GM12878 (cell line): Measurements from ENCODE around the gene MEGF11. TPM values are rescaled to one million over a fixed set of nuclear protein-coding genes. Genes with fewer than 3 reads are reported as not detected.

Experiments used
- ATAC-seq: fragments of 200-7000 bp; cut with Tn5 transposase; 3 replicates; pipeline ENCODE4 v1.9.1; 2020; ENCODE audit warnings: mild to moderate bottlenecking, moderate library complexity
- BruUV-seq: library from RNA; stranded (reverse); fragments of 400-500 nt; replicated peaks from 2 replicates; lab custom pipeline; 2021; lab: Mats Ljungman, UMichigan
- CTCF ChIA-PET: fragments of 300-600 bp; sonication (Branson Sonifier 250); formaldehyde crosslinking; extraction: SDS; loops from one replicate; lab custom pipeline; 2021; ENCODE audit warnings: inconsistent platforms; lab: Yijun Ruan, JAX
- POLR2A ChIA-PET: fragments of 350-600 bp; formaldehyde crosslinking; extraction: SDS; loops from one replicate; lab custom pipeline; 2021; ENCODE audit warnings: inconsistent platforms; lab: Charles Lee
- RAD21 ChIA-PET: fragments of 300-600 bp; sonication (Branson Sonifier 250); formaldehyde crosslinking; loops from one replicate; lab custom pipeline; 2023; ENCODE audit warnings: antibody characterized with exemption; ENCODE audit not compliant: unreplicated experiment; lab: Charles Lee
- SMC1A ChIA-PET: fragments of 300-600 bp; sonication (Branson Sonifier 250); formaldehyde crosslinking; loops from one replicate; lab custom pipeline; 2023; ENCODE audit not compliant: unreplicated experiment, uncharacterized antibody; lab: Charles Lee
- DNase-seq: peaks from one replicate; pipeline ENCODE4 v3.0.0-alpha.2; 2011; ENCODE audit warnings: low read depth, low spot score
- FAIRE-seq: peaks from 3 replicates; lab custom pipeline; 2011; peaks lifted over from hg19 to GRCh38; lab: Jason Lieb, UNC
- H2AFZ ChIP-seq: 2 replicates; pipeline ENCODE4 v1.6.0; 2011; ENCODE audit warnings: low read depth, low read length, control low read depth; ENCODE audit not compliant: control insufficient read depth
- H3K27ac ChIP-seq: 2 replicates; pipeline ENCODE4 v1.5.1; 2011; ENCODE audit warnings: control low read depth; ENCODE audit not compliant: control insufficient read depth, insufficient read depth
- H3K27me3 ChIP-seq, 2 experiments: replicated peaks in 1 of 2; 2 replicates each; pipeline versions ENCODE4 v1.6.0 to v1.6.1; 2011; ENCODE audit warnings: low read length in 1 of 2; ENCODE audit not compliant: control insufficient read depth in 2 of 2, insufficient read depth in 2 of 2
- H3K36me3 ChIP-seq, 2 experiments: 2 replicates each; pipeline ENCODE4 v1.5.1; 2011; ENCODE audit warnings: low read length in 1 of 2; ENCODE audit not compliant: control insufficient read depth in 2 of 2, insufficient read depth in 2 of 2
- H3K4me1 ChIP-seq: 2 replicates; pipeline ENCODE4 v1.6.1; 2011; ENCODE audit warnings: mild to moderate bottlenecking, low read length, moderate library complexity, mixed read lengths; ENCODE audit not compliant: control insufficient read depth, insufficient read depth
- H3K4me2 ChIP-seq: 2 replicates; pipeline ENCODE4 v1.6.0; 2011; ENCODE audit warnings: control low read depth; ENCODE audit not compliant: control insufficient read depth, insufficient read depth
- H3K4me3 ChIP-seq: fragments of 200-600 bp; sonication (generic); 2 replicates; pipeline ENCODE4 v1.5.1; 2016
- H3K79me2 ChIP-seq: 2 replicates; pipeline ENCODE4 v1.6.0; 2011; ENCODE audit warnings: low read length; ENCODE audit not compliant: control insufficient read depth, insufficient read depth
- H3K9ac ChIP-seq: 2 replicates; pipeline ENCODE4 v1.8.0; 2011; ENCODE audit warnings: low read length, control low read depth, mixed read lengths; ENCODE audit not compliant: control insufficient read depth, insufficient read depth
- H3K9me3 ChIP-seq: replicated peaks from 3 replicates; pipeline ENCODE4 v1.5.1; 2011; ENCODE audit warnings: mild to moderate bottlenecking, low read length; ENCODE audit not compliant: control insufficient read depth, insufficient read depth
- H4K20me1 ChIP-seq: 2 replicates; pipeline ENCODE4 v1.6.0; 2011; ENCODE audit not compliant: control insufficient read depth, insufficient read depth
- CBFB ChIP-seq: IDR thresholded peaks from 2 replicates; pipeline ENCODE4 v1.6.1; 2016; ENCODE audit warnings: antibody characterized with exemption, low read depth
- CEBPZ ChIP-seq: fragments of 150-350 bp; IDR thresholded peaks from 2 replicates; pipeline ENCODE4 v1.6.1; 2016; ENCODE audit warnings: low read depth, low read length
- CHD4 ChIP-seq: fragments of 200-600 bp; sonication (generic); IDR thresholded peaks from 2 replicates; pipeline ENCODE4 v1.6.1; 2016; ENCODE audit warnings: mild to moderate bottlenecking
- CREB1 ChIP-seq: IDR thresholded peaks from 2 replicates; pipeline ENCODE4 v1.6.1; 2012; ENCODE audit warnings: low read depth, mild to moderate bottlenecking, inconsistent platforms
- CREM ChIP-seq: IDR thresholded peaks from 2 replicates; pipeline ENCODE4 v1.6.1; 2014; ENCODE audit warnings: antibody characterized with exemption, low read depth
- ETV6 ChIP-seq, 2 experiments: fragments of 450-650 bp in 1 of 2; IDR thresholded peaks in 1 of 2; conservative IDR thresholded peaks in 1 of 2; 2 replicates each; pipeline ENCODE4 v1.6.1; 2014; ENCODE audit warnings: antibody characterized with exemption in 1 of 2, borderline replicate concordance in 1 of 2, low read depth in 1 of 2, mild to moderate bottlenecking in 1 of 2, moderate library complexity in 1 of 2
- PBX3 ChIP-seq: IDR thresholded peaks from 2 replicates; pipeline ENCODE4 v1.6.1; 2011; ENCODE audit warnings: mild to moderate bottlenecking, low read depth, low read length, moderate library complexity; ENCODE audit not compliant: insufficient replicate concordance
- RFX5 ChIP-seq: IDR thresholded peaks from 2 replicates; pipeline ENCODE4 v1.6.1; 2011; ENCODE audit warnings: low read depth, low read length, improper control_type of control experiment
- ZBTB11 ChIP-seq: fragments of 450-650 bp; formaldehyde crosslinking; IDR thresholded peaks from 2 replicates; pipeline ENCODE4 v1.5.0; 2022; ENCODE audit warnings: mild to moderate bottlenecking, missing genetic modification characterization
- ZNF217 ChIP-seq: fragments of 450-650 bp; IDR thresholded peaks from 2 replicates; pipeline ENCODE4 v1.6.1; 2017; ENCODE audit warnings: antibody characterized with exemption, mild to moderate bottlenecking
- WGBS: methylation state at CpG from one replicate; pipeline ENCODE4 v1.1.6; 2016; ENCODE audit warnings: low lambda C conversion rate; ENCODE audit not compliant: insufficient replicate concordance, insufficient coverage; ENCODE audit errors: missing lambda C conversion rate; 5-methylcytosine and 5-hydroxymethylcytosine counted together
- in situ Hi-C: fragments of 300-500 bp; cut with MboI; formaldehyde crosslinking; loops from 9 replicates; pipeline ENCODE4 v1.14.3; 2018; ENCODE audit warnings: mixed read lengths
- intact Hi-C: fragments of 100-400 bp; cut with micrococcal nuclease; formaldehyde crosslinking; loops from one replicate; pipeline ENCODE4 v1.14.2; 2022; ENCODE audit not compliant: unreplicated experiment
- polyA plus RNA-seq, 11 experiments: library from polyadenylated mRNA; depleted of rRNA in 4 of 11; unstranded in 6 of 11; stranded (reverse) in 5 of 11; fragments of >200 nt; fragmentation: Nextera tagmentation in 4 of 11; fragmentation: Illumina TruSeq in 1 of 11; extraction: Ambion mirVana in 4 of 11; extraction: Trizol in 1 of 11; gene quantifications; 1 replicate in 1 of 11; 2 replicates in 10 of 11; pipeline versions ENCODE4 v1.2.1 to v1.2.3, GENCODE V29; 2011 to 2016; ENCODE audit warnings: inconsistent platforms in 2 of 11, missing spikeins in 2 of 11, low read depth in 1 of 11
- total RNA-seq, 4 experiments: library from RNA; depleted of rRNA in 3 of 4; stranded (reverse); fragments of >200 nt in 3 of 4; fragmentation: Illumina TruSeq in 1 of 4; extraction: Trizol in 1 of 4; gene quantifications; 2 replicates each; pipeline versions ENCODE4 v1.2.1 to v1.2.3, GENCODE V29; 2013 to 2021
- TF ChIP-seq, protein P1 (sequence below): fragments of 450-650 bp; IDR thresholded peaks from 2 replicates; pipeline ENCODE4 v1.6.1; 2018; ENCODE audit warnings: mild to moderate bottlenecking, low read depth, moderate library complexity; ENCODE audit not compliant: partially characterized antibody

Gene MEGF11
- total and polyA plus RNA-seq, 10 of the 15 experiments (the other 5 are each of a cell fraction or from before 2014, with no cell fraction given) = 0.03 to 1.7 (median 0.49) TPM

GRCh38 chr15:66170042-66170441 is 83.5 kb downstream of the MEGF11 start:
- H4K20me1 ChIP-seq = no peaks in the 10 kb centered on the region
- no peak overlapping the region for H2AFZ ChIP-seq
- no peaks in the 10 kb centered on the region for H3K79me2 ChIP-seq
- FAIRE-seq = no peak
- SMC1A ChIA-PET = interaction anchor here (0.6 to 1.7 kb wide), 4 partner anchors 9 to 18 kb away, joined by 3 to 4 read pairs (median 4); no protein-coding TSS in a partner anchor
- CTCF ChIA-PET = interaction anchor here (1.4 kb wide), 3 partner anchors 11 to 559 kb away, joined by 3 to 5 read pairs (median 4); partner anchors contain the start of gene INTS14
- H3K4me3 ChIP-seq = no peak overlapping the region
- H3K9ac ChIP-seq = no peak overlapping the region
- peaks cover 8% of the 10 kb centered on the region for H3K4me1 ChIP-seq
- no peaks in the 10 kb centered on the region for H3K36me3 ChIP-seq
- H3K4me2 ChIP-seq = no peak overlapping the region
- 45% methylated on average over 4 of the region's 4 CpGs for WGBS
- in situ Hi-C loops = no loop called here
- BruUV-seq = no TSS peak
- H3K9me3 ChIP-seq = no peaks in the 10 kb centered on the region
- H3K27me3 ChIP-seq = 0 out of 4 replicates have a peak, but pooled peaks cover 0 to 1% of the 10 kb centered on the region in 2 experiments
- POLR2A ChIA-PET = interaction anchor here (1.0 kb wide), 1 partner anchor 883 kb away, joined by 3 read pairs; the partner anchor contains the start of gene PARP16
- no peak for ATAC-seq
- no peak overlapping the region for H3K27ac ChIP-seq
- intact Hi-C loops = no loop called here
- DNase-seq = no peak
- RAD21 ChIA-PET = interaction anchor here (1.5 kb wide), 1 partner anchor 8 kb away, joined by 3 read pairs; no protein-coding TSS in a partner anchor
- TF ChIP-seq CHD4 (no peak), CEBPZ (no peak), CREM (no peak), CREB1 (no peak), RFX5 (no peak), CBFB (no peak), PBX3 (no peak), ETV6 (conservative IDR thresholded peaks at IDR 0.05 in 1 of 2, IDR thresholded peaks at IDR 0.05 in 1 of 2; ENCODE audit: borderline replicate concordance in 1 of 2, low read depth in 1 of 2) (no peak), ZBTB11 (no peak), ZNF217 (no peak)
- TF ChIP-seq, protein P1, sequence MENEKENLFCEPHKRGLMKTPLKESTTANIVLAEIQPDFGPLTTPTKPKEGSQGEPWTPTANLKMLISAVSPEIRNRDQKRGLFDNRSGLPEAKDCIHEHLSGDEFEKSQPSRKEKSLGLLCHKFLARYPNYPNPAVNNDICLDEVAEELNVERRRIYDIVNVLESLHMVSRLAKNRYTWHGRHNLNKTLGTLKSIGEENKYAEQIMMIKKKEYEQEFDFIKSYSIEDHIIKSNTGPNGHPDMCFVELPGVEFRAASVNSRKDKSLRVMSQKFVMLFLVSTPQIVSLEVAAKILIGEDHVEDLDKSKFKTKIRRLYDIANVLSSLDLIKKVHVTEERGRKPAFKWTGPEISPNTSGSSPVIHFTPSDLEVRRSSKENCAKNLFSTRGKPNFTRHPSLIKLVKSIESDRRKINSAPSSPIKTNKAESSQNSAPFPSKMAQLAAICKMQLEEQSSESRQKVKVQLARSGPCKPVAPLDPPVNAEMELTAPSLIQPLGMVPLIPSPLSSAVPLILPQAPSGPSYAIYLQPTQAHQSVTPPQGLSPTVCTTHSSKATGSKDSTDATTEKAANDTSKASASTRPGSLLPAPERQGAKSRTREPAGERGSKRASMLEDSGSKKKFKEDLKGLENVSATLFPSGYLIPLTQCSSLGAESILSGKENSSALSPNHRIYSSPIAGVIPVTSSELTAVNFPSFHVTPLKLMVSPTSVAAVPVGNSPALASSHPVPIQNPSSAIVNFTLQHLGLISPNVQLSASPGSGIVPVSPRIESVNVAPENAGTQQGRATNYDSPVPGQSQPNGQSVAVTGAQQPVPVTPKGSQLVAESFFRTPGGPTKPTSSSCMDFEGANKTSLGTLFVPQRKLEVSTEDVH = no peak
